ENCODE measurements around the gene C22orf15.

DNA sequence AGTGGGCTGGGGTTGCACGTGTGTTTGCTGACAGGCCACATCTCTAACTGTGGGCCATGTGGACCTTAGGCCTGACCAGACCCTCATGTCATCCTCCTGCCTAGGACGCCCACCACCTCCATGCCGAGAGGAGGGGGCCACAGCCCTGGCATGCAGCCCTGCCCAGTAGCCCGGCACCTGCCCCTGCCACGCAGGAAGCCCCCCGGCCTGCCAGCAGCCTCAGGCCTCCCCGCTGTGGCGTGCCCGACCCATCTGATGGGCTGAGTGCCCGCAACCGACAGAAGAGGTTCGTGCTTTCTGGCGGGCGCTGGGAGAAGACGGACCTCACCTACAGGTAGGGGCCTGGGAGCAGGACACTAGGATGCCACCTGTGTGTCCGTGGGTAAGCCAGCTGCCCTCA is 16.3 kb downstream of the C22orf15 start:
- TF ChIP-seq CTCF (IDR thresholded peaks at IDR 0.05), result no peak
- TF ChIP-seq POLR2A (IDR thresholded peaks at IDR 0.05), result no peak
